Measurements from ENCODE around the gene AKT1. TPM values are rescaled to one million over a fixed set of nuclear protein-coding genes. Genes with fewer than 3 reads are reported as not detected.
A peak's percentile ranks its signal among the peaks of the same experiment; 100 is the strongest.

The AKT1 gene
- total RNA-seq, 1 donor from 2014 or later: 133 TPM

- DNase-seq (ENCODE audit: low spot score): peak; percentile 53
These were observed 59.5 kb downstream of the AKT1 start for GRCh38 chr14:104735830-104736642.

GRCh38 chr14:104734991-104735779 is 60.4 kb downstream of the AKT1 start:
- Mint-ChIP-seq H3K27ac (ENCODE audit: unreplicated experiment) (no peak overlapping the region), H3K4me3 (ENCODE audit: unreplicated experiment) (no peak overlapping the region), H3K27me3 (ENCODE audit: unreplicated experiment) (peaks cover 14% of the 10 kb centered on the region), H3K36me3 (ENCODE audit: low read depth, unreplicated experiment) (no peaks in the 10 kb centered on the region), H3K9me3 (ENCODE audit: unreplicated experiment) (no peaks in the 10 kb centered on the region), H3K4me1 (ENCODE audit: unreplicated experiment) (peaks cover 6% of the 10 kb centered on the region)
- no peak for DNase-seq (ENCODE audit: low spot score)
- no peak for TF ChIP-seq CTCF (IDR thresholded peaks at IDR 0.05; ENCODE audit: unreplicated experiment)

More at GRCh38 chr14:104735830-104736642, 59.5 kb downstream of the AKT1 start:
- Mint-ChIP-seq H3K36me3 (ENCODE audit: low read depth, unreplicated experiment) (no peaks in the 10 kb centered on the region), H3K27me3 (ENCODE audit: unreplicated experiment) (peaks cover 16% of the 10 kb centered on the region), H3K27ac (ENCODE audit: unreplicated experiment) (no peak overlapping the region), H3K9me3 (ENCODE audit: unreplicated experiment) (no peaks in the 10 kb centered on the region), H3K4me1 (ENCODE audit: unreplicated experiment) (peaks cover 6% of the 10 kb centered on the region), H3K4me3 (ENCODE audit: unreplicated experiment) (no peak overlapping the region)
- no peak for TF ChIP-seq CTCF (IDR thresholded peaks at IDR 0.05; ENCODE audit: unreplicated experiment)

- H3K27me3 Mint-ChIP-seq (ENCODE audit: unreplicated experiment): peaks cover 14% of the 10 kb centered on the region
- peaks cover 6% of the 10 kb centered on the region for H3K4me1 Mint-ChIP-seq (ENCODE audit: unreplicated experiment)
- no peaks in the 10 kb centered on the region for H3K9me3 Mint-ChIP-seq (ENCODE audit: unreplicated experiment)
- TF ChIP-seq CTCF (IDR thresholded peaks at IDR 0.05; ENCODE audit: unreplicated experiment): no peak
- no peak overlapping the region for H3K4me3 Mint-ChIP-seq (ENCODE audit: unreplicated experiment)
- no peaks in the 10 kb centered on the region for H3K36me3 Mint-ChIP-seq (ENCODE audit: low read depth, unreplicated experiment)
- DNase-seq (ENCODE audit: low spot score): no peak
- no peak overlapping the region for H3K27ac Mint-ChIP-seq (ENCODE audit: unreplicated experiment)
These were observed 61.0 kb downstream of the AKT1 start for GRCh38 chr14:104734601-104734990.

GRCh38 chr14:104734051-104734587 is 61.4 kb downstream of the AKT1 start:
- TF ChIP-seq CTCF (IDR thresholded peaks at IDR 0.05; ENCODE audit: unreplicated experiment): no peak
- Mint-ChIP-seq H3K9me3 (ENCODE audit: unreplicated experiment) (no peaks in the 10 kb centered on the region), H3K4me1 (ENCODE audit: unreplicated experiment) (peaks cover 6% of the 10 kb centered on the region), H3K27me3 (ENCODE audit: unreplicated experiment) (peaks cover 16% of the 10 kb centered on the region), H3K36me3 (ENCODE audit: low read depth, unreplicated experiment) (no peaks in the 10 kb centered on the region), H3K27ac (ENCODE audit: unreplicated experiment) (no peak overlapping the region), H3K4me3 (ENCODE audit: unreplicated experiment) (no peak overlapping the region)
- no peak for DNase-seq (ENCODE audit: low spot score)

Measured in endothelial cell (in vitro differentiated cells).